Activated B cell treated with CpG ODN at 0.5 μM for 24 hours (primary cell): ENCODE results near the gene VWCE. TPM values are rescaled to one million over a fixed set of nuclear protein-coding genes. Genes with fewer than 3 reads are reported as not detected.

Experiments used
- ATAC-seq: fragments of 200-7000 bp; cut with Tn5 transposase; one replicate; pipeline ENCODE4 v1.10.0; 2021; ENCODE audit warnings: low read depth, mild to moderate bottlenecking, moderate library complexity
- CTCF ChIA-PET: fragments of 350-600 bp; sonication (Branson Sonifier 250); formaldehyde crosslinking; loops from one replicate; lab custom pipeline; 2021; ENCODE audit warnings: antibody characterized with exemption; lab: Charles Lee
- POLR2A ChIA-PET: fragments of 350-600 bp; sonication (Branson Sonifier 250); formaldehyde crosslinking; loops from one replicate; lab custom pipeline; 2021; ENCODE audit warnings: antibody characterized with exemption; lab: Charles Lee
- DNase-seq: peaks from one replicate; pipeline ENCODE4 v3.0.0; 2022
- H3K27ac Mint-ChIP-seq: one replicate; pipeline ENCODE4 v1.8.0; 2020; ENCODE audit warnings: mixed read lengths
- H3K27me3 Mint-ChIP-seq: one replicate; pipeline ENCODE4 v1.8.0; 2021; ENCODE audit warnings: mixed read lengths
- H3K36me3 Mint-ChIP-seq: one replicate; pipeline ENCODE4 v1.8.0; 2021; ENCODE audit warnings: low read depth, mixed read lengths
- H3K4me1 Mint-ChIP-seq: one replicate; pipeline ENCODE4 v1.8.0; 2021; ENCODE audit warnings: mixed read lengths
- H3K4me3 Mint-ChIP-seq: one replicate; pipeline ENCODE4 v1.8.0; 2020; ENCODE audit warnings: mild to moderate bottlenecking, mixed read lengths
- H3K9me3 Mint-ChIP-seq: one replicate; pipeline ENCODE4 v1.8.0; 2020; ENCODE audit warnings: mixed read lengths
- intact Hi-C: fragments of 100-400 bp; cut with micrococcal nuclease; formaldehyde crosslinking; loops from one replicate; pipeline ENCODE4 v1.15.1; 2024
- total RNA-seq: library from RNA; stranded (reverse); gene quantifications from 2 replicates; pipeline ENCODE4 v1.2.3, GENCODE V29; 2022
- TF ChIP-seq, protein P1 (sequence below): fragments of 200-600 bp; IDR thresholded peaks from one replicate; pipeline ENCODE4 v1.8.0; 2022; ENCODE audit warnings: antibody characterized with exemption, mild to moderate bottlenecking

The VWCE gene, protein sequence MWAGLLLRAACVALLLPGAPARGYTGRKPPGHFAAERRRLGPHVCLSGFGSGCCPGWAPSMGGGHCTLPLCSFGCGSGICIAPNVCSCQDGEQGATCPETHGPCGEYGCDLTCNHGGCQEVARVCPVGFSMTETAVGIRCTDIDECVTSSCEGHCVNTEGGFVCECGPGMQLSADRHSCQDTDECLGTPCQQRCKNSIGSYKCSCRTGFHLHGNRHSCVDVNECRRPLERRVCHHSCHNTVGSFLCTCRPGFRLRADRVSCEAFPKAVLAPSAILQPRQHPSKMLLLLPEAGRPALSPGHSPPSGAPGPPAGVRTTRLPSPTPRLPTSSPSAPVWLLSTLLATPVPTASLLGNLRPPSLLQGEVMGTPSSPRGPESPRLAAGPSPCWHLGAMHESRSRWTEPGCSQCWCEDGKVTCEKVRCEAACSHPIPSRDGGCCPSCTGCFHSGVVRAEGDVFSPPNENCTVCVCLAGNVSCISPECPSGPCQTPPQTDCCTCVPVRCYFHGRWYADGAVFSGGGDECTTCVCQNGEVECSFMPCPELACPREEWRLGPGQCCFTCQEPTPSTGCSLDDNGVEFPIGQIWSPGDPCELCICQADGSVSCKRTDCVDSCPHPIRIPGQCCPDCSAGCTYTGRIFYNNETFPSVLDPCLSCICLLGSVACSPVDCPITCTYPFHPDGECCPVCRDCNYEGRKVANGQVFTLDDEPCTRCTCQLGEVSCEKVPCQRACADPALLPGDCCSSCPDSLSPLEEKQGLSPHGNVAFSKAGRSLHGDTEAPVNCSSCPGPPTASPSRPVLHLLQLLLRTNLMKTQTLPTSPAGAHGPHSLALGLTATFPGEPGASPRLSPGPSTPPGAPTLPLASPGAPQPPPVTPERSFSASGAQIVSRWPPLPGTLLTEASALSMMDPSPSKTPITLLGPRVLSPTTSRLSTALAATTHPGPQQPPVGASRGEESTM
- total RNA-seq = 0.76 and 1.3 TPM in 2 replicates

DNA sequence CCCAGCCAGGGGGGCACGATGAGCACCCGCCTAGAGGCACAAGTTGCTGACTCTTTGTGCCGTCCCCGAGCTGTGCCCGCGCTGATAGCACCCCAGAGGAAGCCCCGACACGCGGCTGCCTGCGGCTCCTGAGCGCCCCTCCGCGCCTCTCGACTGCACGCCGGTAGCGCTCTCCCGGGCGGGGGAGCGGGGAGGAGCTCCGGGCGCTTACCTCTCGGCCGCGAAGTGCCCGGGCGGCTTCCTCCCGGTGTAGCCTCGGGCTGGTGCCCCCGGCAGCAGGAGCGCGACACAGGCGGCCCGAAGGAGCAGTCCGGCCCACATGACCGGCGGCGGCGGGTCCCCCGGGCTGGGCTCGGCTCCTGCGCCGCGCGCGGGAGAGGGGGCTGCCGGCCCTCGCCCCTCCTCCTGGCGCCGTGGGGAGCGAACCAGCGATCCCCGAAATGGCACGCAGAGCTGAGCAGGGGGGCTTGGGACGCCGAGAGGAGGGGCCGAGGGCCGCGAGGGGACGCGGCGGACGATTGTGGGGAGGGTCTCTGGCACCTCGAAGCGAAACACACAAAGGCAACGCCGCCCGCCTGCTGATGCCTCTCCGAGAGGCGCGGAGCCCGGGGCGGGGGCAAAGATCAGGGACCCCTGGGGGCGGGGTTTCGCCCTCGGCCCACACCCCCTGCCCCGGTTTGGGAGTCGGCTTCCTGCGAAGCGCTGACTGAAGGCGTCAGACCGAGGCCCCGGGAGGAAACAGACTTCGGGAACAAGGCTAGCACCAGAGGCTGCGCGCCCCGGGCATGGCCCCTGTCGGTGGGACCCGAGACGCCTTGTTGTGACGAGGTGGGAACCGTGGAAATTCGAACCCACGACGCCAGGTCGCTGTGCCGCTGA is at the start of gene VWCE:
Gene VWCE (minus strand): TSS at position 600 of the 879 bp plus-strand sequence. CDS start 279 bp downstream, at position 321.
- ATAC-seq = peak; percentile 86
- Mint-ChIP-seq H3K9me3 (no peaks in the 10 kb centered on the region), H3K27ac (no peak within 1 kb of the TSS), H3K4me1 (peaks cover 9% of the 10 kb centered on the region), H3K4me3 (peak within 1 kb of the TSS; percentile 81), H3K36me3 (peaks cover 25% of the 10 kb centered on the region), H3K27me3 (peaks cover 10% of the 10 kb centered on the region)
- DNase-seq = peak; percentile 67
- intact Hi-C loops = loop anchor here (1.0 to 10.0 kb wide), 3 partner anchors 38 to 464 kb away; partner anchors contain the start of genes DDB1, SYT7 and TKFC
- CTCF ChIA-PET = interaction anchor here (1.3 to 1.9 kb wide), 2 partner anchors 40 to 464 kb away, joined by 6 to 10 read pairs; no protein-coding TSS in a partner anchor
- POLR2A ChIA-PET = interaction anchor here (0.6 to 1.6 kb wide), 5 partner anchors 13 to 134 kb away, joined by 3 to 6 read pairs (median 4); partner anchors contain the start of genes CPSF7, SDHAF2 and TMEM216
- TF ChIP-seq, protein P1, sequence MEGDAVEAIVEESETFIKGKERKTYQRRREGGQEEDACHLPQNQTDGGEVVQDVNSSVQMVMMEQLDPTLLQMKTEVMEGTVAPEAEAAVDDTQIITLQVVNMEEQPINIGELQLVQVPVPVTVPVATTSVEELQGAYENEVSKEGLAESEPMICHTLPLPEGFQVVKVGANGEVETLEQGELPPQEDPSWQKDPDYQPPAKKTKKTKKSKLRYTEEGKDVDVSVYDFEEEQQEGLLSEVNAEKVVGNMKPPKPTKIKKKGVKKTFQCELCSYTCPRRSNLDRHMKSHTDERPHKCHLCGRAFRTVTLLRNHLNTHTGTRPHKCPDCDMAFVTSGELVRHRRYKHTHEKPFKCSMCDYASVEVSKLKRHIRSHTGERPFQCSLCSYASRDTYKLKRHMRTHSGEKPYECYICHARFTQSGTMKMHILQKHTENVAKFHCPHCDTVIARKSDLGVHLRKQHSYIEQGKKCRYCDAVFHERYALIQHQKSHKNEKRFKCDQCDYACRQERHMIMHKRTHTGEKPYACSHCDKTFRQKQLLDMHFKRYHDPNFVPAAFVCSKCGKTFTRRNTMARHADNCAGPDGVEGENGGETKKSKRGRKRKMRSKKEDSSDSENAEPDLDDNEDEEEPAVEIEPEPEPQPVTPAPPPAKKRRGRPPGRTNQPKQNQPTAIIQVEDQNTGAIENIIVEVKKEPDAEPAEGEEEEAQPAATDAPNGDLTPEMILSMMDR = no peak

DNA sequence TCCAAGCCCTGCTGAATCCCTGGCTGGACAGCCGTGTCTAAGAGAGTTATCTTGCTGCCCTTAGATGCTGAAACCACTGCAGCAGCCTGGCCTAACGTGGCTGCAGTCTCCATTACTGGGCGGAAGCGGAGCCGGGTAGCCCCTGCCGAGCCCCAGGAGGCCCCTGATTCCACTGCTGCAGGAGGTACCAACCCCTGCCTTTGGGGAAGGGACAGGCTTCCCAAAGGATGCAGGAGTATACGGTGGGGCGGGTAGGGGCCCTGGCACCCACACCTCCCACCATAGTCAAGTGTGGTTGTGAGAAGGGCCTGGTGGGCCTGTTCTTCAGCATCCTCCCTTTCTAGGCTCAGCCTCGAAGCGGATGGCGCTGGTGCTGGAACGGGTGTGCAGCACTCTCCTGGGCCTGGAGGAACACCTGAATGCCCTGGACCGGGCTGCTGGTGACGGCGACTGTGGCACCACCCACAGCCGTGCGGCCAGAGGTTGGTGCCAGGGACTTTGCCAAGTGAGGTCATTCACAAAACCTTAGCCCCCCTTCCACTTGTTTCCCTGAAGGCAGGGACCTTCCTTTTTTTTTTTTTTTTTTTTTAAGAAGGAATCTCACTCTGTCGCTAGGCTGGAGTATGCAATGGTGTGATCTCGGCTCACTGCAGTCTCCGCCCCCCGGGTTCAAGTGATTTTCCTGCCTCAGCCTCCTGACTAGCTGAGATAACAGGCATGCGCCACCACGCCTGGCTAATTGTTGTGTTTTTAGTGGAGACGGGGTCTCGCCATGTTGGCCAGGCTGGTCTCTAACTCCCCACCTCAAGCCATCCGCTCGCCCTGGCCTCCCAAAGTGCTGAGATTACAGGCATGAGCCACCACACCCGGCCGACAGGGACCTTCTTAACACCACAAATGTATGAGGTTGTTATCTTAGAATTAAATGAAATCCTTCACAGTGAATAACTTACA is 49.0 kb upstream of the VWCE start:
- Mint-ChIP-seq H3K4me1 (peaks cover 27% of the 10 kb centered on the region), H3K27ac (peak overlapping the region; percentile 77), H3K27me3 (no peaks in the 10 kb centered on the region), H3K36me3 (peaks cover 59% of the 10 kb centered on the region), H3K9me3 (no peaks in the 10 kb centered on the region), H3K4me3 (no peak overlapping the region)
- CTCF ChIA-PET = interaction anchor here (2.1 kb wide), 1 partner anchor 8 kb away, joined by 7 read pairs; no protein-coding TSS in a partner anchor
- intact Hi-C loops = no loop called here
- POLR2A ChIA-PET = interaction anchor here (0.9 to 6.4 kb wide), 3 partner anchors 7 to 18 kb away, joined by 3 to 76 read pairs (median 20); partner anchors contain the start of genes CYB561A3 and TMEM138
- TF ChIP-seq, protein P1 = no peak
- DNase-seq (no peak), ATAC-seq (no peak)

DNA sequence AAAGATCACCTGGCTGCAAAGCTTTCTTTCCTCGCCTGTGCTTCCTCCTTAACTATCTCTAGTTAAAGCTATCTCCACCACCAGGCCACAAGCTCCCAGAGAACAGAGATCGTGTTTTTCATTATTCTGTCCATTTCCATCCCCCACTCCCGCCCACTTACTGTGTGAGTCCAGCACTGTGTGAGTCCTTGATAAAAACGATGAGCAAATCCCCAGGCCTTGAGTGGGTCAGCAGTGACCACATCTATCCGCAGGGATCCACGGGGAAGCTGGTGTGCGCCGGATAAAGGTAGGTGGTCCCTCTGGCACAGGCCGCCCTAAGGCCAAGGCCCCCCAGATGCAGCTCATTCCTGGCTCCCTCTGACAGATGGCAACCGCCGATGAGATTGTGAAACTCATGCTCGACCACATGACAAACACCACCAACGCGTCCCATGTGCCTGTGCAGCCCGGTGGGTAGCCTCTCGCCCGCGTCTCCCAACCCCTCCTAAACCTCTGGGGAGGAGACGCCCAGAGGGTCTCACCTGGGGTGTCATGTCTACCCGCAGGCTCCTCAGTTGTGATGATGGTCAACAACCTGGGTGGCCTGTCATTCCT is 47.2 kb upstream of the VWCE start:
- Mint-ChIP-seq H3K4me1 (peaks cover 30% of the 10 kb centered on the region), H3K4me3 (no peak overlapping the region), H3K27me3 (no peaks in the 10 kb centered on the region), H3K27ac (peak overlapping the region; percentile 12), H3K36me3 (peaks cover 46% of the 10 kb centered on the region), H3K9me3 (no peaks in the 10 kb centered on the region)
- POLR2A ChIA-PET = interaction anchor here (0.6 to 10.1 kb wide), 5 partner anchors 16 to 50 kb away, joined by 3 to 224 read pairs (median 5); partner anchors contain the start of genes CYB561A3, TMEM138 and TMEM216
- DNase-seq (no peak), ATAC-seq (no peak)
- TF ChIP-seq, protein P1 = no peak
- CTCF ChIA-PET = interaction anchor here (1.0 to 10.1 kb wide), 2 partner anchors 20 to 45 kb away, joined by 3 to 561 read pairs; partner anchors contain the start of genes CYB561A3, TMEM138 and TMEM216
- intact Hi-C loops = no loop called here
